ENCODE data around the gene PHACTR1. TPM values are rescaled to one million over a fixed set of nuclear protein-coding genes. Genes with fewer than 3 reads are reported as not detected.

The PHACTR1 gene
- total and polyA plus RNA-seq, 9 of the 15 experiments (the other 6 are each of a cell fraction or from before 2014, with no cell fraction given): 11.5 to 32.6 (median 22.0) TPM

- TF ChIP-seq ZNF639 (CRISPR knock-in tag; conservative IDR thresholded peaks at IDR 0.05 in 1 of 2, IDR thresholded peaks at IDR 0.05 in 1 of 2) (no peak), FOS (IDR thresholded peaks at IDR 0.05; ENCODE audit: extremely low read depth, insufficient read length) (peak; percentile 67), TEAD4 (IDR thresholded peaks at IDR 0.05; ENCODE audit: low read length) (0 out of 2 replicates have a peak, but pooled peaks have one; percentile 31), TEAD4 (CRISPR knock-in tag; IDR thresholded peaks at IDR 0.05; ENCODE audit: borderline replicate concordance) (no peak), TCFL5 (CRISPR knock-in tag; conservative IDR thresholded peaks at IDR 0.05) (no peak), ZNF589 (CRISPR knock-in tag; IDR thresholded peaks at IDR 0.05; ENCODE audit: low read depth) (0 out of 2 replicates have a peak, but pooled peaks have one; percentile 48), TRIM28 (IDR thresholded peaks at IDR 0.05) (no peak), TARDBP (IDR thresholded peaks at IDR 0.05) (no peak), MYC (IDR thresholded peaks at IDR 0.05; ENCODE audit: low read depth, low read length) (no peak), MYC (CRISPR knock-in tag; IDR thresholded peaks at IDR 0.05; ENCODE audit: borderline replicate concordance, low read depth) (no peak), ETV1 (tag; conservative IDR thresholded peaks at IDR 0.05; ENCODE audit: low read depth) (peak; percentile 66), USF2 (CRISPR knock-in tag; IDR thresholded peaks at IDR 0.05) (peak; percentile 97), TOE1 (IDR thresholded peaks at IDR 0.05; ENCODE audit: borderline replicate concordance) (no peak), TOE1 (CRISPR knock-in tag; IDR thresholded peaks at IDR 0.05; ENCODE audit: borderline replicate concordance, low read depth) (no peak), JUNB (CRISPR knock-in tag; conservative IDR thresholded peaks at IDR 0.05) (0 out of 2 replicates have a peak, but pooled peaks have one; percentile 27), SPI1 (IDR thresholded peaks at IDR 0.05; ENCODE audit: borderline replicate concordance, low read depth, low read length) (peak; percentile 74; the same call in 1 of the 2 replicates), REST (IDR thresholded peaks at IDR 0.05; ENCODE audit: borderline replicate concordance) (peak; percentile 61), REST (CRISPR knock-in tag; IDR thresholded peaks at IDR 0.05; ENCODE audit: low read depth) (no peak), JUN (IDR thresholded peaks at IDR 0.05; ENCODE audit: borderline replicate concordance, low read depth, low read length) (peak; percentile 75; the same call in 1 of the 2 replicates), JUN (CRISPR knock-in tag; IDR thresholded peaks at IDR 0.05; ENCODE audit: borderline replicate concordance) (no peak)
Observed at GRCh38 chr6:13044390-13044789, 327.8 kb downstream of the PHACTR1 start (continued).
